Measurements from ENCODE around the gene KCNK4. TPM values are rescaled to one million over a fixed set of nuclear protein-coding genes. Genes with fewer than 3 reads are reported as not detected.
A peak's percentile ranks its signal among the peaks of the same experiment; 100 is the strongest.

Gene KCNK4
- polyA plus RNA-seq, 1 donor from 2014 or later: 1.0 TPM

- Histone ChIP-seq H2AFZ (ENCODE audit: low read depth, low read length) (no peak overlapping the region), H3K4me2 (ENCODE audit: low read length) (no peak overlapping the region), H3K27ac (ENCODE audit: low read length) (no peak overlapping the region), H3K27me3 (ENCODE audit: insufficient read depth, low read depth, low read length) (peaks cover 89% of the 10 kb centered on the region), H3K36me3 (ENCODE audit: insufficient read depth, low read length) (no peaks in the 10 kb centered on the region), H3K9ac (ENCODE audit: low read length) (no peak overlapping the region), H3K9me3 (ENCODE audit: low read length) (no peaks in the 10 kb centered on the region), H3K79me2 (replicated peaks; ENCODE audit: insufficient read depth, low read length) (no peaks in the 10 kb centered on the region), H4K20me1 (ENCODE audit: insufficient read depth) (no peaks in the 10 kb centered on the region), H3F3A (ENCODE audit: insufficient read depth, low read length, poor library complexity, severe bottlenecking) (no peaks in the 10 kb centered on the region), H3K4me3 (ENCODE audit: low read length) (no peak overlapping the region), H3K9me2 (ENCODE audit: insufficient read depth, low read length) (no peaks in the 10 kb centered on the region)
- TF ChIP-seq CTCF (IDR thresholded peaks at IDR 0.05; ENCODE audit: poor library complexity, severe bottlenecking) (no peak), EZH2 (IDR thresholded peaks at IDR 0.05; ENCODE audit: borderline replicate concordance, insufficient read depth, low read length, poor library complexity, severe bottlenecking) (peak; percentile 43)
Measured at GRCh38 chr11:64297699-64298358, 6.7 kb downstream of the KCNK4 start.

GRCh38 chr11:64298966-64299846 lies 8.1 kb downstream of the KCNK4 start:
- Histone ChIP-seq H3K79me2 (replicated peaks; ENCODE audit: insufficient read depth, low read length) (no peaks in the 10 kb centered on the region), H3F3A (ENCODE audit: insufficient read depth, low read length, poor library complexity, severe bottlenecking) (no peaks in the 10 kb centered on the region), H3K4me2 (ENCODE audit: low read length) (no peak overlapping the region), H3K27me3 (ENCODE audit: insufficient read depth, low read depth, low read length) (peaks cover 77% of the 10 kb centered on the region), H3K9me3 (ENCODE audit: low read length) (no peaks in the 10 kb centered on the region), H3K9me2 (ENCODE audit: insufficient read depth, low read length) (no peaks in the 10 kb centered on the region), H3K4me3 (ENCODE audit: low read length) (no peak overlapping the region), H3K9ac (ENCODE audit: low read length) (no peak overlapping the region), H3K27ac (ENCODE audit: low read length) (no peak overlapping the region), H4K20me1 (ENCODE audit: insufficient read depth) (no peaks in the 10 kb centered on the region), H3K36me3 (ENCODE audit: insufficient read depth, low read length) (no peaks in the 10 kb centered on the region), H2AFZ (ENCODE audit: low read depth, low read length) (no peak overlapping the region)
- TF ChIP-seq, protein P1, sequence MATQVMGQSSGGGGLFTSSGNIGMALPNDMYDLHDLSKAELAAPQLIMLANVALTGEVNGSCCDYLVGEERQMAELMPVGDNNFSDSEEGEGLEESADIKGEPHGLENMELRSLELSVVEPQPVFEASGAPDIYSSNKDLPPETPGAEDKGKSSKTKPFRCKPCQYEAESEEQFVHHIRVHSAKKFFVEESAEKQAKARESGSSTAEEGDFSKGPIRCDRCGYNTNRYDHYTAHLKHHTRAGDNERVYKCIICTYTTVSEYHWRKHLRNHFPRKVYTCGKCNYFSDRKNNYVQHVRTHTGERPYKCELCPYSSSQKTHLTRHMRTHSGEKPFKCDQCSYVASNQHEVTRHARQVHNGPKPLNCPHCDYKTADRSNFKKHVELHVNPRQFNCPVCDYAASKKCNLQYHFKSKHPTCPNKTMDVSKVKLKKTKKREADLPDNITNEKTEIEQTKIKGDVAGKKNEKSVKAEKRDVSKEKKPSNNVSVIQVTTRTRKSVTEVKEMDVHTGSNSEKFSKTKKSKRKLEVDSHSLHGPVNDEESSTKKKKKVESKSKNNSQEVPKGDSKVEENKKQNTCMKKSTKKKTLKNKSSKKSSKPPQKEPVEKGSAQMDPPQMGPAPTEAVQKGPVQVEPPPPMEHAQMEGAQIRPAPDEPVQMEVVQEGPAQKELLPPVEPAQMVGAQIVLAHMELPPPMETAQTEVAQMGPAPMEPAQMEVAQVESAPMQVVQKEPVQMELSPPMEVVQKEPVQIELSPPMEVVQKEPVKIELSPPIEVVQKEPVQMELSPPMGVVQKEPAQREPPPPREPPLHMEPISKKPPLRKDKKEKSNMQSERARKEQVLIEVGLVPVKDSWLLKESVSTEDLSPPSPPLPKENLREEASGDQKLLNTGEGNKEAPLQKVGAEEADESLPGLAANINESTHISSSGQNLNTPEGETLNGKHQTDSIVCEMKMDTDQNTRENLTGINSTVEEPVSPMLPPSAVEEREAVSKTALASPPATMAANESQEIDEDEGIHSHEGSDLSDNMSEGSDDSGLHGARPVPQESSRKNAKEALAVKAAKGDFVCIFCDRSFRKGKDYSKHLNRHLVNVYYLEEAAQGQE (IDR thresholded peaks at IDR 0.05; ENCODE audit: borderline replicate concordance): no peak
- TF ChIP-seq CTCF (IDR thresholded peaks at IDR 0.05; ENCODE audit: poor library complexity, severe bottlenecking): no peak
- TF ChIP-seq EZH2 (IDR thresholded peaks at IDR 0.05; ENCODE audit: borderline replicate concordance, insufficient read depth, low read length, poor library complexity, severe bottlenecking): peak; percentile 61

Measured in neural cell (in vitro differentiated cells).